Smooth muscle cell (in vitro differentiated cells): ENCODE data around the gene MRPL39. TPM values are rescaled to one million over a fixed set of nuclear protein-coding genes. Genes with fewer than 3 reads are reported as not detected.

ENCODE experiments used
- DNase-seq: peaks from one replicate; lab custom pipeline; 2025; ENCODE audit not compliant: unreplicated experiment; lab: John Stamatoyannopoulos, UW
- H2AFZ ChIP-seq: fragments of 200-600 bp; sonication (generic); 2 replicates; pipeline ENCODE4 v1.6.0; 2016; ENCODE audit warnings: antibody characterized with exemption, low read depth, mild to moderate bottlenecking
- H3F3A ChIP-seq: fragments of 200-600 bp; sonication (generic); 2 replicates; pipeline ENCODE4 v1.6.0; 2017; ENCODE audit warnings: antibody characterized with exemption, low read depth
- H3K27ac ChIP-seq: fragments of 200-600 bp; sonication (generic); 2 replicates; pipeline ENCODE4 v1.5.1; 2016; ENCODE audit warnings: low read depth, mild to moderate bottlenecking
- H3K27me3 ChIP-seq: fragments of 200-600 bp; sonication (generic); 2 replicates; pipeline ENCODE4 v1.6.1; 2016; ENCODE audit warnings: low read depth, mild to moderate bottlenecking
- H3K36me3 ChIP-seq: fragments of 200-600 bp; sonication (generic); 2 replicates; pipeline ENCODE4 v1.5.1; 2016; ENCODE audit warnings: low read depth
- H3K4me1 ChIP-seq: fragments of 200-600 bp; sonication (generic); 2 replicates; pipeline ENCODE4 v1.5.1; 2016; ENCODE audit warnings: low read depth
- H3K4me2 ChIP-seq: fragments of 200-600 bp; sonication (generic); 2 replicates; pipeline ENCODE4 v1.6.0; 2016; ENCODE audit warnings: mild to moderate bottlenecking
- H3K4me3 ChIP-seq: fragments of 200-600 bp; sonication (generic); 2 replicates; pipeline ENCODE4 v1.5.1; 2016; ENCODE audit warnings: mild to moderate bottlenecking
- H3K79me2 ChIP-seq: fragments of 200-600 bp; sonication (generic); 2 replicates; pipeline ENCODE4 v1.6.0; 2016; ENCODE audit warnings: low read depth, mild to moderate bottlenecking
- H3K9ac ChIP-seq: fragments of 200-600 bp; sonication (generic); 2 replicates; pipeline ENCODE4 v1.6.0; 2016; ENCODE audit warnings: low read depth
- H3K9me3 ChIP-seq: fragments of 200-600 bp; sonication (generic); replicated peaks from 2 replicates; pipeline ENCODE4 v1.5.1; 2016; ENCODE audit warnings: low read depth
- H4K20me1 ChIP-seq: fragments of 200-600 bp; sonication (generic); 2 replicates; pipeline ENCODE4 v1.6.0; 2016; ENCODE audit warnings: low read depth
- WGBS: methylation state at CpG from one replicate; pipeline ENCODE4 v1.1.7; 2016; ENCODE audit warnings: low lambda C conversion rate; 5-methylcytosine and 5-hydroxymethylcytosine counted together
- polyA plus RNA-seq: library from polyadenylated mRNA; unstranded; fragments of >200 nt; fragmentation: Nextera tagmentation; extraction: Ambion mirVana; gene quantifications from 2 replicates; pipeline ENCODE4 v1.2.1, GENCODE V29; 2016
- total RNA-seq: library from RNA; depleted of rRNA; stranded (reverse); fragments of >200 nt; gene quantifications from 2 replicates; pipeline ENCODE4 v1.2.3, GENCODE V29; 2014
- TF ChIP-seq, protein P1 (sequence below): fragments of 200-600 bp; sonication (generic); IDR thresholded peaks from 2 replicates; pipeline ENCODE4 v1.5.1; 2017; ENCODE audit warnings: borderline replicate concordance, mild to moderate bottlenecking, antibody characterized with exemption; ENCODE audit not compliant: insufficient read depth, poor library complexity, severe bottlenecking

The MRPL39 gene
- total RNA-seq, result 36.5 and 48.1 TPM in 2 replicates
- polyA plus RNA-seq, result 56.6 and 62.0 TPM in 2 replicates

DNA sequence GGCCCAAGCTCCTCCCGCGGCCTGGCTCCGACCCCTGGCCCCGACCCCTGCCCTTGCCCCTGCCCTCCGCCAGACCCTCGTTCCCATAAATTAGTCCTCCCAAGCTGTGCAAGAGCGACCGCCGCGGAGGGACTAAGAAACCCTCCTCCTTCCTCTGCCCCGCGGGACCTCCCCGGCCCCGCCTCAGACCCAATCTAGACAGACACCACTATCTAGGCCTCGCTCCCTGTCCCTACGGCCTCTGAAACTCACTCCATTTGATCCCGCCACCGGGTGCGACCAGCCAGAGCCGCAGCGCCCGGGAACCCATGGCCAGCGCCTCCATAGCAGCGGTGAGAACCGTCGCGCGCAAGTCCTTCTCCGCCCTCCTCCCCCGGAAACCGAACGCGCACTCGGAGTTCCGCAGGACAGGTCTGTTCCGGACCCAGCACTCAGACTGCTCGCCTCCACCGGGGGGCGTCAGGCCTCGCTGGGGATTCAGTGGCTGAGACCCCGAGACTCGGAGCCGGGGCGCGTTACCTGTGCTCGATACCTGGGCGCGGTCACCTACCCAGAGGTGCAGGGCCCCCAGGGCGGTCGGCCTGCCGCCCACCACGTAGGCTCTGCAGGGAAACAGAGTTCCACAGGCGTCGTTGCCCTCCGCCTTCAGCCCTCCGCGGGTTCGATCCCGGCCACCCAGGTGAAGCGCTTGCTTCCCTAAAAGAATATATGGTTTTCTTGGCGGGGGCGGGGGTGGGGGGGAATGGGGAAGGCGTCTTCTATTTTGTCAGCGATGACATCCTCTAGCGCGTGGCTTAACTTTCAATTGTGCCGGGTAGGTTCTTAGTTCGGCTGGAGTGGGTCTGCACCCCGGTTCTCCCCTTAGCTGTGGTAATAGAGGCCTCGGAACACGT is at the start of gene MRPL39:
Gene MRPL39, minus strand, starts transcription at position 331 of the 893 bp plus-strand sequence. Its CDS starts 6 bp downstream, at position 325.
- peak within 1 kb of the TSS; percentile 50 for H3K27ac ChIP-seq
- H3K36me3 ChIP-seq, result no peaks in the 10 kb centered on the region
- H3K27me3 ChIP-seq, result no peaks in the 10 kb centered on the region
- no peaks in the 10 kb centered on the region for H4K20me1 ChIP-seq
- H3K4me1 ChIP-seq, result peaks cover 4% of the 10 kb centered on the region
- peak; percentile 62 for DNase-seq
- peaks cover 10% of the 10 kb centered on the region for H3K79me2 ChIP-seq
- peak within 1 kb of the TSS; percentile 92 for H3K4me3 ChIP-seq
- 3% methylated on average over 65 of the region's 71 CpGs for WGBS
- no peaks in the 10 kb centered on the region for H3K9me3 ChIP-seq
- H3K4me2 ChIP-seq, result peak within 1 kb of the TSS; percentile 91
- peak within 1 kb of the TSS; percentile 87 for H2AFZ ChIP-seq
- H3F3A ChIP-seq, result no peaks in the 10 kb centered on the region
- peak within 1 kb of the TSS; percentile 83 for H3K9ac ChIP-seq
- TF ChIP-seq, protein P1, sequence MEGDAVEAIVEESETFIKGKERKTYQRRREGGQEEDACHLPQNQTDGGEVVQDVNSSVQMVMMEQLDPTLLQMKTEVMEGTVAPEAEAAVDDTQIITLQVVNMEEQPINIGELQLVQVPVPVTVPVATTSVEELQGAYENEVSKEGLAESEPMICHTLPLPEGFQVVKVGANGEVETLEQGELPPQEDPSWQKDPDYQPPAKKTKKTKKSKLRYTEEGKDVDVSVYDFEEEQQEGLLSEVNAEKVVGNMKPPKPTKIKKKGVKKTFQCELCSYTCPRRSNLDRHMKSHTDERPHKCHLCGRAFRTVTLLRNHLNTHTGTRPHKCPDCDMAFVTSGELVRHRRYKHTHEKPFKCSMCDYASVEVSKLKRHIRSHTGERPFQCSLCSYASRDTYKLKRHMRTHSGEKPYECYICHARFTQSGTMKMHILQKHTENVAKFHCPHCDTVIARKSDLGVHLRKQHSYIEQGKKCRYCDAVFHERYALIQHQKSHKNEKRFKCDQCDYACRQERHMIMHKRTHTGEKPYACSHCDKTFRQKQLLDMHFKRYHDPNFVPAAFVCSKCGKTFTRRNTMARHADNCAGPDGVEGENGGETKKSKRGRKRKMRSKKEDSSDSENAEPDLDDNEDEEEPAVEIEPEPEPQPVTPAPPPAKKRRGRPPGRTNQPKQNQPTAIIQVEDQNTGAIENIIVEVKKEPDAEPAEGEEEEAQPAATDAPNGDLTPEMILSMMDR, result peak; percentile 48

DNA sequence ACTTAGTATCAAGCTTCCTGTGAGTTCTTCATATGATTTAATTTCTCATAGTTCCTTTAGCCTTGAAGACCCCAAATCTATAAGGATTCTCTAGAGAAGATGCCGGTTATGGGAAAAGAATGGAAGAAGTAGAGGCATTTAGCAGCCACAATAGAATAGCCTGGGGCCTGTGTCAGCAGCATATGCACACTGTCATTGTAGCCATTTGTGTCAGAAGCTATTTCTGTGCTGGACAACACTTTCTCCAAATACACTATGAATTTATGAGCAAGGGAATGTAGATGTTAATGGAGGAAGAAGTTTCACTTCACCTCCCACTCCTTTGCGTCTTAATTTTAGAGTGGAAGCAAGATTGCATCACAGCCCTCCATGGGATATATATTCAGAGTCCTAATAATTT is 49.1 kb upstream of the MRPL39 start:
- no peak for DNase-seq
- no peaks in the 10 kb centered on the region for H4K20me1 ChIP-seq
- no peak overlapping the region for H2AFZ ChIP-seq
- peaks cover 18% of the 10 kb centered on the region for H3K4me1 ChIP-seq
- H3K4me2 ChIP-seq, result no peak overlapping the region
- no peaks in the 10 kb centered on the region for H3K36me3 ChIP-seq
- H3F3A ChIP-seq, result no peaks in the 10 kb centered on the region
- H3K9me3 ChIP-seq, result no peaks in the 10 kb centered on the region
- no peaks in the 10 kb centered on the region for H3K27me3 ChIP-seq
- no peak overlapping the region for H3K27ac ChIP-seq
- no peaks in the 10 kb centered on the region for H3K79me2 ChIP-seq
- TF ChIP-seq, protein P1, result no peak
- no peak overlapping the region for H3K9ac ChIP-seq
- H3K4me3 ChIP-seq, result no peak overlapping the region
- 96% methylated on average over 2 of the region's 2 CpGs for WGBS

DNA sequence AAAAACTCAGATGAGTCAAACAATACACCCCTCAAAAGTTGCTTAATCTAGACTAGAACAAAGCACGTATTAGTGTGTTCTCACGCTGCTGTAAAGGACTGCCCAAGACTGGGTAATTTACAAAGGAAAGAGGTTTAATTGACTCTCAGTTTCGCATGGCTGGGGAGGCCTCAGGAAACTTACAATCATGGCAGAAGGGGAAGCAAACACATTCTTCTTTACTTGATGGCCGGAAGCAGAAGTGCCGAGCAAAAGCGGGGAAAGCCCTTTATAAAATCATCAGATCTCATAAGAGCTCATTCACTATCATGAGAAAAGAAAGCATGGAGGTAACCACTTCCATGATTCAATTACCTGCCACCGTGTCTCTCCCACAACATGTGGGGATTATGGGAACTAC is 41.9 kb upstream of the MRPL39 start:
- H3K4me2 ChIP-seq, result no peak overlapping the region
- no peak overlapping the region for H3K27ac ChIP-seq
- no peak for DNase-seq
- H2AFZ ChIP-seq, result no peak overlapping the region
- no peaks in the 10 kb centered on the region for H4K20me1 ChIP-seq
- no peaks in the 10 kb centered on the region for H3K36me3 ChIP-seq
- TF ChIP-seq, protein P1, result no peak
- 92% methylated on average over 7 of the region's 7 CpGs for WGBS
- H3F3A ChIP-seq, result no peaks in the 10 kb centered on the region
- H3K4me3 ChIP-seq, result no peak overlapping the region
- H3K27me3 ChIP-seq, result no peaks in the 10 kb centered on the region
- H3K9me3 ChIP-seq, result no peaks in the 10 kb centered on the region
- no peaks in the 10 kb centered on the region for H3K79me2 ChIP-seq
- no peak overlapping the region for H3K9ac ChIP-seq
- H3K4me1 ChIP-seq, result peaks cover 8% of the 10 kb centered on the region
